Activated T-cell treated with anti-CD3 and anti-CD28 coated beads for 24 hours (primary cell): ENCODE results near the gene DNMT3L.
"Not testable (repeated sequence)": the region's sequence is repeated elsewhere in the genome, so short reads cannot be mapped to it uniquely, and the experiment has no call there.

Source experiments
- DNase-seq: peaks from one replicate; pipeline ENCODE4 v3.0.0-alpha.2; 2020; ENCODE audit warnings: low read depth

The DNMT3L gene

GRCh38 chr21:44247904-44248303, 13.8 kb downstream of the DNMT3L start:
- DNase-seq: not testable (repeated sequence)

GRCh38 chr21:44243980-44244379, 17.7 kb downstream of the DNMT3L start:
- DNase-seq: not testable (repeated sequence)

- not testable (repeated sequence) for DNase-seq
These were observed 20.4 kb downstream of the DNMT3L start for GRCh38 chr21:44241281-44241680.

DNA sequence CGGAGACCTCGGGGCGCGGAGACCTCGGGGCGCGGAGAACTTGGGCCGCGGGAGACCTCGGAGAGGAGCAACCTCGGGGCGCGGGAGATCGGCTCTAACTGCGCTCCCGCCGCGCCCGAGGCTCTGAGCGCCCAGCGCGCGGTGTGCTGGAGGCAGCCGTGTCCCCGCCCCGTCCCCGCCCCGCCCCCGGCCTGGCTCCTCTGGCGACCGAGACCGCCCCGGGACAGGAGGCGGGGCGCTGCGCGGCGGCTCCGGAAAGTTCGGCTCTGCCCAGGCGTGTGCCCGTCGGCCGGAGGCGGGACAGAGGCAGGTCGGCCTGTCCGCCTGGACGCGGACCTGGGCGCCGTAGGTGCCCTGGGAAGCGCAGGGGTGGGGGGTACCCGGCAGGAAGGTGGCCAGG, 20.9 kb downstream of the DNMT3L start, which contains the start of gene ICOSLG:
ICOSLG (minus strand) TSS at position 102 of the 400 bp plus-strand sequence. CDS start 126 bp downstream, outside the sequence.
- not testable (repeated sequence) for DNase-seq

DNA sequence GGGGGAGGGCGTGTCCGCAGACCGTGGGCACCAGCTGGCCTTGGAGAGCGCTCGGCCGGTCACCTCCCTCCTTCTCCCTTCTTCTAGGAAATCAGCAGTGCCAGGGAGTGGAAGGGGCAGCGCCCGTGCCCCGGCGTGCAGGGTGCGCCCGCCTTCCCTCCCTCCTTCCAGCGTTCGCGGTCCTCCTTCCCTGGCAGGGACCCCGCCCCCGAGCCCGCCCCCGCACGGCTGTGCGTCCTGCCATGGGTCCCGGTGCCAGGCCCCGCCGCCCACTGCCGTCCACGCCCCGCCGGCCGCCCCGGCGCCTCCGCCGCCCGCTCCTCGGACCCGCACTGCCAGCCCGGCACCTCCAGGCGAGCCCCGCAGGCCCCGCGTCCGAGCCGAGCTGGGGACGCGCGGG, 21.3 kb downstream of the DNMT3L start:
- not testable (repeated sequence) for DNase-seq

DNA sequence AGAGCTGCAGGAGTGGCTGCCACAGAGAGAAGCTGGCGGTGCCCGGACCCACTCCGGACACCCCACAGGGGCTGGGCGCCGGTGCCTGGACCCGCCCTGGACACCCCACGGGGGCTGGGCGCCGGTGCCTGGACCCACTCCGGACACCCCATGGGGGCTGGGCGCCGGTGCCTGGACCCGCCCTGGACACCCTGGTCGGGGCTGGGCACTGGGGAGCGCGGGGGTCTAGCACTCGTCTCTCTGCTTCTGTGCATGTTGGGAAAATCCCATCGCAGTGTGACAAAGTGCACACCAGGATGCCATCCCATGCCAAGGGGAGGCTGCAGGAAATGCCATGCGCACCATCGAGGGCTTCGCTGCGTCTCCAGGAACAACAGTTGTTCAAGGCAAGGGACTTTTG, 32.1 kb downstream of the DNMT3L start:
- DNase-seq: not testable (repeated sequence)

DNA sequence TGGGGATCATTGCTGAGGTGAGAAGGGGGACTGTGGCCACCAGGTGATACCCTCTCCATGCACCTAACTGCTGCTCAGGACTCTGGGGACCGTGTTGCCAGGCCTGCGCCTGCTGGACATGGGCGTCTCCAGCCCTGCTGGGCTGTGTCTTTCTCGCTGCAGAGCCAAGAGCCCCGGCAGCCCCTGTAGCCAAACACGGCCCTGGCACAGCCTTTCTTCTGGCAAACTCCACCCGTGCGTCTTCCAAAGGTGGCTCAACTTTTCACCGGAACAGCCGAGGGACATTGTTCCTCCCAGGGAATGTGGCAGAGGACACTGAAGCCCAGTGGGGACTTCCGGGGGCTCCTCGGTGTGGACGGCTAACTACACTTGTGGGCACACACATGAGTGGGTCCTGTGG, 33.6 kb downstream of the DNMT3L start:
- DNase-seq: not testable (repeated sequence)

- DNase-seq: not testable (repeated sequence)
These were observed 34.1 kb downstream of the DNMT3L start for GRCh38 chr21:44227614-44228013.

- DNase-seq: not testable (repeated sequence)
These were observed 36.1 kb downstream of the DNMT3L start for GRCh38 chr21:44225605-44226004.

GRCh38 chr21:44223334-44223733, 38.4 kb downstream of the DNMT3L start:
- not testable (repeated sequence) for DNase-seq

DNA sequence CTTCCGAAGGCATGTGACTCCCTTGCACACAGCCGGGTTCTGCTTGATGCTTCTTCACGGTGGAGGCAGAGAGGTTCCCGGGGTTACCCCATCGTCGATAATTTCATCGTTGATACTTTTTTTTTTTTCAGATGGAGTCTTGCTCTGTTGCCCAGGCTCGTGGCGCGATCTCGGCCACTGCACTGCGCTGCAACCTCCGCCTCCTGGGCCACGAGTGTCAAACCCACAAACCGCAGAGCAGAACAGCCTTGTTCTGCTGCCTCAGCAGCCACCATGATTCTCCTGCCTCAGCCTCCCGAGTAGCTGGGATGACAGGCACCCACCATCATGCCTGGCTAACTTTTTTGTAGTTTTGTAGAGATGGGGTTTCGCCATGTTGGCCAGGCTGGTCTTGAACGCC, 41.0 kb downstream of the DNMT3L start:
- DNase-seq: not testable (repeated sequence)

GRCh38 chr21:44218461-44218860, 43.2 kb downstream of the DNMT3L start:
- DNase-seq: not testable (repeated sequence)

DNA sequence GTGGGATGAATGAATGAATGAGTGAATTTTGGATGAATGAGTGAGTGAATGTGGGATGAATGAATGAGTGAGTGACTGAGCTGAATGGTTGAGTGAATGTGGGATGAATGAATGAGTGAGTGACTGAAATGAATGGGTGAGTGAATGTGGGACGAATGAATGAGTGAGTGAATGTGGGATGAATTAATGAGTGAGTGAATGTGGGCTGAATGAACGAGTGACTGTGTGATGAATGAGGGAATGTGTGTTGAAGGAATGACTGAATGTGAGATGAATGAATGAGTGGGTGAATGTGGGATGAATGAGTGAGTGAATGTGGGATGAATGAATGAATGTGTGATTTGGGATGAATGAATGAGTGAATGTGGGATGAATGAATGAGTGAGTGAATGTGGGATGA, 49.7 kb downstream of the DNMT3L start:
- not testable (repeated sequence) for DNase-seq

GRCh38 chr21:44211574-44211973, 50.1 kb downstream of the DNMT3L start:
- DNase-seq: not testable (repeated sequence)

- DNase-seq: not testable (repeated sequence)
These were observed 53.6 kb downstream of the DNMT3L start for GRCh38 chr21:44207860-44208646.

DNA sequence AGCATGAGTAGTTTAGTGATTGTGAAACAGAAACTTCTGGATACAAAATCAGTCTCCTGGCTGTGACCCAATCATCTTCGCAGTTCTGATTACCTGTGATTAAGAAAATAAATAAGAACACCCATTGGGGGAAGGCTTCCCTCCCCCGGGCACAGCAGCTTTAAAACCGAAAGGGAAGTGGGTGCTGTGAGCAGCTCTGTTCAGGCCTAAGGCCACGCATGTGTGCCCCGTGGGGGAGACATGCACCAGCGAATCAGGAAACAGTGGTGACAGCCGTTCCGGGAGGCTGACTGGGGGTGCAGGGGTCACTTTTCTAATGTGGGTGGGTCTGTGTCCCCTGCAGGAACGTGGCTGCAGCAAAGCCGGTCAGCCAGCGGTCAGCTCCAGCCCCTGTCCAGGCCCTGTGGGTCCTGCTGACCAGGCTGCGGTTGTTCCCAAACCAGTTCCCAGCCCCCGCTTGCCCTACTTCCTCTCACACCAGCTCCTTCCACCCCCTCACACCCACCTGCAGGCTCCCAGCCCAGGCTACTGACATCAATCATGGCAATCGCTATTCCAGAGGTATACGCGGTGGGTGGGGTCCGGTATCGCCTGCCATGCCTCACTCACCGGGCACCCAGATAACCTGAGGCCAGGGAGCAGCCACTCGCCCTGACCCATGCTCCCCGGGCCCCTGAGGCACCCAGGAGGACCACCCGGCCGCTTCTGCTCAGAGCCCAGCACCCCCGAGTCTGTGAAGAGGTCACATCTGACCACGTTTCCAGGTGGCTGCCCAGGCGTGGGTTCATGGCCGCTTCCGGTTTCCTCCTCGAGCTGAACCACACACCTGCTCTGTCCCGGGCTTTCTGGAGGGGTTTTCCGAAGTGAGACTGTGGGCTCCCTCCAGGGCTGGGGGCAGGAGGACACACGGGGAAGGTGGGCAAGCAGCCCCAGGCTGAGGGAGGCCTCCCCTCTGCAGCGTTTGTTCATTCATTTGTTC, 54.7 kb downstream of the DNMT3L start:
- not testable (repeated sequence) for DNase-seq

GRCh38 chr21:44206187-44206586, 55.5 kb downstream of the DNMT3L start:
- not testable (repeated sequence) for DNase-seq

- DNase-seq: not testable (repeated sequence)
These were observed 59.0 kb downstream of the DNMT3L start for GRCh38 chr21:44202590-44203299.

DNA sequence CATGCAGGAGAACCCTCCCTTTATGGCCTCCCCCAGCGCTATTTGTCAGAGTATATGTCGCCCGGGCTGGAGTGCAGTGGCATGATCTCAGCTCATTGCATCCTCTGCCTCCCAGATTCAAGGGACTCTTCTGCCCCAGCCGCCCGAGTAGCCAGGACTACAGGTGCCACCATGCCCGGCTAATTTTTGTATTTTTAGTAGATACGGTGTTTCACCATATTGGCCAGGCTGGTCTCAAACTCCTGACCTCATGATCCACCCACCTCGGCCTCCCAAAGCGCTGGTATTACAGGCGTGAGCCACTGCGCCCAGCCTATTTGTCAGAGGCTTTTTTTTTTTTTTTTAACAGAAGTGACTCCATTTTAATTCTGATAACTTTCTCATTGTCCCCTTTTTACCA, 61.7 kb downstream of the DNMT3L start:
- not testable (repeated sequence) for DNase-seq

- no peak for DNase-seq
These were observed 62.2 kb downstream of the DNMT3L start for GRCh38 chr21:44199448-44199847.

DNA sequence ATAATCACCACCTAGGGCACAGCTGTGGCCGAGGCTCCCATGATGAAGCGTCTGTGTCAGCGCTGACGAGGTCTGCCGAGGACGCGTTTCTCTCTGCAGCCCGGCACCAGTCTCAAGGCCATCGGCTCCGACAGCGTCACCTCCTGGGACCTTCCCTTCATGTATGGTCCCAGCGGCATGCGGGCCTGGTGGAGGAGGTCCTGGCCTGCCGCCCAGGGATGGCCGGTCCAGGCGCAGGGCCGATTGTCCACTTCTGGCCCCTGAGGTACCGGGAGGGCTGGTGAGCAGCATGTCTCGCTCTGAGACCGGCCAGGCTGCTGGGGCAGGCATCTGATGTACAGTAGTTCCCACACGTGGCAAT, 64.6 kb downstream of the DNMT3L start:
- not testable (repeated sequence) for DNase-seq
